HG03103 (cell line): ENCODE data around the gene SMIM7.
"Not testable (repeated sequence)": the region's sequence is repeated elsewhere in the genome, so short reads cannot be mapped to it uniquely, and the experiment has no call there.

ENCODE experiments used
- ATAC-seq: cut with Tn5 transposase; IDR thresholded peaks from one replicate; pipeline ENCODE4 v1.9.1; 2021; ENCODE audit warnings: low read depth; ENCODE audit not compliant: unreplicated experiment

Gene SMIM7

DNA sequence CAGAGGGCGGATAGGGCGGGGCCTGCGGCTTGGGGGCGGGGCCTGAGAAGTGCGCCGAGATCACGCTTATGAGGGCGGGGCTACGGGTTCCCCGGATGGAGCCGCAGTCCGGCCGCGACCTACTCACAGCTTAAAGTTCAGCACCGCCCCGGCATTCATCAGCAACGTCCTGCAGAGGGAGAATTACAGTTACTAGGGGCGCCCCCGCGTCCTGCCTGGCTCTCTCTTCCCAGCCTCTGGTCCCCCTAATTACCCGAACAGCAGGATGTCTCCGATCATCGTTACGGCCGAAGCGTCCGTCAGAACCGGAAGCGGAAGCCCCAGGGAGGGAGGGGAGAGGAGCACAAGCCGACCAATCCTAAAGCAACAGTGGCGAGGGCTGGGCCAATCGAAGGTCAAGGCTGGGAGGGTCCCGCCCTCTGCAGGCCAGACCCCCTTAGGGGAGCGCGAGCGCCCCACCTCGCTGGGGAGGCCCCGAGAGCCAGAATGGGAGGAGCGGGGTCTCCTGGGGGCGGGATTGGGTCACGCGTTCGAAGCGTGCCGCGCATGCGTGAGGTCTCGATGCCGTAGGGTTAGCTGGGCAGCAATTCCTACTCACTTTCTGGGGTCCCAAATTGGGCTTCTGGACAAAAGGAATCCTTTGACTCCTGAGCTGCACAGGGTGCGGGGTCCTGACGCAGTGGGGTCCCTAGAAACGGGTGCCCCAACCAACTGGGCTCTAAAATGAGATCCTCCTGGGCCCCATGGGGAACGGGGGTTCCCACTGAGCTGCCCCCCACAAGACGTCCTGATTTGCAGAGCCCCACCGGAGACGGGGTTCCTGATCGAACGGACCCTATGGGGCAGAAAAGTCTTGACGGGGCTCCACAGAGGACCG lies at the start of gene SMIM7:
Gene SMIM7, minus strand, starts transcription at position 313 of the 877 bp plus-strand sequence. Its CDS starts 34 bp downstream, at position 279.
- peak; percentile 87 for ATAC-seq

DNA sequence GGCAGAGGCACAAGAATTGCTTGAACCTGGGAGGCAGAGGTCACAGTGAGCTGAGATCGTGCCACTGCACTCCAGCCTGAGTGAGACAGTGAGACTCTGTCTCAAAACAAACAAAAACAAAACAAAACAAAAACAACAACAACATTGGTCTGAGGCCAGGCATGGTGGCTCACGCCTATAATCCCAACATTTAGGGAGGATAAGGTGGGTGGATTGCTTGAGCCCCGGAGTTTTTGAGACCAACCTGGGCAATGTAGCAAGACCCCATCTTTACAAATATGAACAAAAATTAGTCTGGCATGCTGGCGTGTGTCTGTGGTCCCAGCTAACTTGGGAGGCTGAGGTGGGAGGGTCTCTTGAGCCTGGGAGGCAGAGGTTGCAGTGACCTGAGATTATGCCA lies 43.7 kb upstream of the SMIM7 start:
- ATAC-seq = no peak

DNA sequence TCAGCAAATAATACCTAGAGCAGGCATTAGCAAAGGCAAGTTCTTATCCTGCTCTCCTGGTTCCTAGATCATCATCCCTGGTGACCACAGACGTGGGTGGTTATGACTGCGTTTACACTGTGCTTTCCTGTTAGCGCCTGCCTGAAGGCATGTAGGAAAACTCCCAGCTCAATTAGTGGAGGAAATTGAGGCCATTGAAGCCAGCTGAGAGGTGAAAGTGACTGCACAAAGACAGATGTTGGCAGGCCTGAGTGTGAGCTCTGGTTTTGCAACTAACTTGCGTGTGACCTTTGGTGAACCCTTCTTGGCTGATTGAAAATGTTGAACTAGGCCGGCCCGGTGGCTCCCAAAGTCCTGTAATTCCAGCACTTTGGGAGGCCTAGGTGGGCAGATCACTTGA lies 42.2 kb upstream of the SMIM7 start:
- no peak for ATAC-seq

DNA sequence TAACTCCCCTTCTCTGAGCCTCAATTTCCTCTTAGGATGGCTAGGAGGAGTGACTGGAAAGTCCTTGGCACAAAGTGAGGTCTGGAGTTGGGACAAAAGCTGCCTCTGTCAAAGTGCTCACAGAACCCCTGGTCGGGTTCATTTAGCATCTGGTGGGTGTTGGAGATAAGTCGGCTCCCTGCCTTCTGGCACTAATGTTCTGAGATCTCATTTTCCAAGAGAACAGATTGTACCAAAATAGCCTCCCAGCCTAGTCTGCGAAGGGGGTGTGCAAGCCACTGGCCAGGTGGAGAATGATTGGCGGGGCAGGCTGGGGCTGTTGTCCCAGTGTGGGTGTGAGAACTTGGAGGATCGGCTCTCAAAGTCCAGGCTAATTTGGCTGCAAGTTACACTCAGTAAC lies 39.0 kb upstream of the SMIM7 start:
- ATAC-seq = no peak

DNA sequence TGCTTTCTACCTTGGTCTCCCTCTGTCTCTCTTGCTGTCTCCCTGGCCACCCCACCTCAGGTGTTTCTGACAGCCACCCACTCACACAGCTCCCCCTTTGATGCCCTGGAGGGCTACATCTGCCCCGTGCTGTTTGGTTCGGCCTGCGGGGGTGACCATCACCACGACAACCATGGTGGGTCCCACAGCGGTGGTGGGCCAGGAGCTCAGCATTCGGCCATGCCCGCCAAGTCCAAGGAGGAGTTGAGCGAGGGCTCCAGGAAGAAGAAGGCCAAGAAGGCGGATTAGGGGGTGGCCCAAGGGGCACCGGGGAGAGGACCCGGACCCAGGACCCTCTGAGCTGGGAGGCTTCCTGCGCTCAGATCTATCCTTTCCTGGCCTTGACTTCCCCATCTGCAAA lies 28.1 kb upstream of the SMIM7 start:
- ATAC-seq = no peak

DNA sequence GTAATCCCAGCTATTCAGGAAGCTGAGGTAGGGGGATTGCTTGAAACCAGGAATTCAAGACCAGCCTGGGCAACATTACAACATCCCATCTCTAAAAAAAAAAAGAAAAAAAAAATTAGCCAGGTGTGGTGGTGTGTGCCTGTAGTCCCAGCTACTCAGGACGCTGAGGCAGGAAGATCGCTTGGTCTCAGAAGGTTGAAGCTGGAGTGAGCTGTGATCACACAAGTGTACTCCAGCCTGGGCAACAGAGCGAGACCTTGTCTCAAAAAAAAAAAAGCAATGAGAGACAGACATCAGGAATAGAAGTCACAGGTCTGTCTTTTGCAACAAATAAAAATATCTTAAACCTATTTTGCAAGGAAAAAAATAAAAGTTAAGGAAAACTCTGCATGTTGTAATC lies 24.3 kb upstream of the SMIM7 start:
- no peak for ATAC-seq

DNA sequence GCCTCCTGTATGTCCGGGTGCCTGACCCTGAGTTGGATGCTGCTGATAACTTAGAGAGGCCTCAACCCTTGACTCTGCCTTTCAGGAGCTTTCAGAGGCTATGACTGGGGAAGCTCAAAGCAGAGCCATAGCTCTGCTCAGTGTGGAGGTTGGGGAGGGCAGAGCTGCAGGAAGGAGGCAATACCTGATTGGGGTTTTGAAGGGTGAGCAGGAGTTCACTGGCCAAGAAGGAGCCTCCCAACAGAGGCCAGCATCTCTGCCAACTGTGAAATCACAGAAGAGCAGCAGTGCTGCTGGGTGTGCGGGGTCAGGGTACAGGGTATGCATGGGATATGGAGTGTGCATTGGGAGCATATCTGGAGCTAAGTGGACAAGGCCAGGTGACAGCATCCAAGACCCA lies 22.6 kb upstream of the SMIM7 start:
- no peak for ATAC-seq

DNA sequence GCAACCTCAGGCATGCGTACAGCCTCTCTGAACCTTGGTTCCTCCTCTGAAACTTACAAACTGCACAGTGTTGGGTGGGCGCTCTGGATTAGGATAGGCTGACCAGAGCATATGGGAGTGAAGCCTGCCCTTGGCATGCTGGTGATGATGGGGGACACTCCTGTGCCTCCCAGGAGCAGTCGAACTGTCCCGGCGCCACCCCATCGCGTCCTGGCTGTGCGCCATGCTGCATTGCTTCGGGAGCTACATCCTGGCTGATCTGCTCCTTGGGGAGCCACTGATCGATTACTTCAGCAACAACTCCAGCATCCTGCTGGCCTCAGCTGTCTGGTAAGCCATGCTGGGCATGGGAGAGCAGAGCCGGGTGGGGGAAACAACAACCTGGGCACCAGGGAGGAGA lies 19.9 kb upstream of the SMIM7 start:
- no peak for ATAC-seq

DNA sequence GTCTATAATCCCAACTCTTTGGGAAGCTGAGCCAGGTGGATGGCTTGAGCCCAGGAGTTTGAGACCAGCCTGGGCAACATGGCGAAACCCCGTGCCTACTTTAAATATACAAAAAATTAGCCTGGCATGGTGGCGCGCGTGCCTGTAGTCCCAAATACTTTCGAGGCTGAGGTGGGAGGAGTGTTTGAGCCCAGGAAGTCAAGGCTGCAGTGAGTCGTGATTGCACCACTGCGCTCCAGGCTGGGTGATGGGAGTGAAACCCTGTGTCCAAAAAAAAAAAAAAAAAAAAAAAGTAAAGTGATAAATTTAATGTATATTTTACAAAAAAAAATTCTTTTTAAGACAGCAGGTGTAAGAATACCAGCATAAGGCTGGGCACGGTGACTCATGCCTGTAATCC lies 18.6 kb upstream of the SMIM7 start:
- ATAC-seq = no peak

DNA sequence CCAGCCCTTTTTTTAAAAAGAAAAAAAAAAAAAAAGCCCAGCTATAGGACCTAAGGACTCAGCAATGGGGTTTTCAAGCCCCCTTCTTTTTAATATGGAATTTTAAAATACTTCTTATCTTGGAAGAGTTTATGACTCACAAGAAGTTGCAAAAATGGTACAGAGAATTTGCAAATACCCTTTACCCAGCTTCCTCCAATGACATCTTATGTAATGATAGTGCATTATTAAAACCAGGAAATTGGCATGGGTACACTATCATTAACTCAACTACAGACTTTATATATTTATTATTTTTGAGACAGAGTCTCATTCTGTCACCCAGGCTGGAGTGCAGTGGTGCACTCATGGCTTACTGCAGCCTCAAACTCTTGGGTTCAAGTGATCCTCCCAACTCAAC lies 17.1 kb upstream of the SMIM7 start:
- no peak for ATAC-seq

DNA sequence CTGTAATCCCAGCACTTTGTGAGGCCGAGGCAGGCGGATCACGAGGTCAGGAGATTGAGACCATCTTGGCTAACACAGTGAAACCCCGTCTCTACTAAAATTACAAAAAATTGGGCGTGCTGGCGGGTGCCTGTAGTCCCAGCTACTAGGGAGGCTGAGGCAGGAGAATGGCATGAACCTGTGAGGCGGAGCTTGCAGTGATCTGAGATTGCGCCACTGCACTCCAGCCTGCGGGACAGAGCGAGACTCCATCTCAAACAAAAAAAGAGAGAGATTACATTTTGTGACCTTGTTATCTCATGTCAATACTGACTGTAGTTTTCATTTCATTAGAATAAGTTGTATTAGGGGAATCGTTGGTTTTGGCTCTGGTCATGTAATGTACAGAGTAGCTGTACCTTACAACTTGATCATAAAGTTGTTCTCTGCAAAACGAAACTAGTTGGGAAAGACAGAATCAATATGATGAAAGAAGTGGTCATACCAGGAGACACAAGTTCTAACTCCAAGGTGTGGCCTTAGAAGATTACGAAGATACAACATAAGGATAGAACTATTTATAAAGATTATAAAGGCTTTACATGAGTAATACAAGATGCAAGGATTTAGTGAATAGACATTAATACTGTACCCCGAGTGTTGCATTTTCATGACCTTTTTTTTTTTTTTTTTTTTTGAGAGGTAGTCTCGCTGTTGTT lies 16.3 kb upstream of the SMIM7 start:
- ATAC-seq = no peak

DNA sequence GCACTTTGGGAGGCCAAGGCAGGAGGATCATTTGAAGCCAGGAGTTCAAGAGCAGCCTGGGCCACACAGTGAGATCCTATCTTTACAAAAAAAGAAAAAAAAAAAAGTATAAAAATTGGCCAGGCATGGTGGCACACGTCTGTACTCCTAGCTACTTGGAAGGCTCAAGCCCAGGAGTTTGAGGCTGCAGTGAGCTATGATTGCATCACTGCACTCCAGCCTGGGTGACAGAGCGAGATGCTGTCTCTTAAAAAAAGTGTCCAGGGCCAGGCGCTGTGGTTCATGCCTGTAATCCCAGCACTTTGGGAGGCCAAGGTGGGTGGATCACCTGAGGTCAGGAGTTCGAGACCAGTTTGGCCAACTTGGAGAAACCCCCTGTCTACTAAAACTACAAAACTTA lies 13.9 kb upstream of the SMIM7 start:
- not testable (repeated sequence) for ATAC-seq

DNA sequence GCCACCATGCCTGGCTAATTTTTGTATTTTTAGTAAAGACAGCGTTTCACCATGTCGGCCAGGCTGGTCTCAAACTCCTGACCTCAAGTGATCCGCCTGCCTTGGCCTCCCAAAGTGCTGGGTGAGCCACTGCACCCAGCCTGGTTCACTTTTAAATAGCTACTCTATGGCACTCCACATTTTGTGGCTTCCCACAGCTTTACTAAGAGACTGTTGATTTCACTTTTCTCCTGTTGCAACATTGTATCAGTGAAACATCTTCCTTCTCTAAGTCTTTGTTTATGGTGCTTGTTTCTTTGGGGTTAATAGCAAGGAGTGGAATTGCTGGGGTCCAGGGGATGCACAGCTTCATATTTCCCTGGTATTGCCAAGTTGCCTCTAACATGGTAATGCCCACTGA lies 13.3 kb upstream of the SMIM7 start:
- ATAC-seq = no peak

DNA sequence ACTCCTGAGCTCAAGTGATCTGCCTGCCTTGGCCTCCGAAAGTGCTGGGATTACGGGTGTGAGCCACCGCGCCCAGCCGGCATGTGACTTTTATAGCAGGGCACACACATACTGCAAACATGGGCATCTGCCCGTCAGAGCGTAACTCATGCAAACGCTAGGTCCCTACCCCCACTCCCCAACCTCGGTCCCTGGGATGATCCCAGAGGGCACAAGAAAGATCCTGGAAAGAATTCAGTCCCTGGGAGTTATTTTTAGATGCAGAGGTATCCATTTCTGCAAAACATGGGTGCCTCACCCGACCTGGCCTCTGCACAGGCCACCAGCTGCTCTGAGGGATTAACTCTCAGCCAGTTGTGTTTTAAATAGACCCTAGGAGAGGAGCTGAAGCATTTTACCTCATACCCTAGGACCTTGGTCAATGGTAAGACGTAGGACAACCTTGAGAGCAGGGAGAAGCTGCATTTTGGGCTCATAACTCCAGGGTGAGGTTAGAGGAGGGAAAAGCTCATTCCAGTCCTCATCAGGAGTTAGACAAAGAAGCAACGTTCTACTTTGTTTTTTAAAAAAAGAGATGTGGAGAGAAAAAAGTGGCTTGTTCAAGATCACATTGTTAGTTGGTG lies 11.8 kb upstream of the SMIM7 start:
- ATAC-seq = no peak

DNA sequence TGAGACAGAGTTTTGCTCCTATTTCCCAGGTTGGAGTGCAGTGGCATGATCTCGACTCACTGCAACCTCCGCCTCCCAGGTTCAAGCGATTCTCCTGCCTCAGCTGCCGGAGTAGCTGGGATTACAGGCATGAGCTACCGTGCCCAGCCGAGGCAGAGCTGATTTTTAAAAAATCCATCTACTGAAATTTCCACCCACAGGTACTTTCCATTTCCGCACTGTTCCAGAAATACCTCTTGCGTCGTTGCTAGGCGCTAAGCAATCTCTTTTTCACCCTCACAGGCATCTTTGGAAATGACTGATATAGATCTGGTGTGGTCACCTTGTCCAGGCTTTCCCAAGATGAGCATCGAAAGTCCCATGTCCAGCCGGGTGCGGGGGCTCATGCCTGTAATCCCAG lies 10.3 kb upstream of the SMIM7 start:
- ATAC-seq = no peak

DNA sequence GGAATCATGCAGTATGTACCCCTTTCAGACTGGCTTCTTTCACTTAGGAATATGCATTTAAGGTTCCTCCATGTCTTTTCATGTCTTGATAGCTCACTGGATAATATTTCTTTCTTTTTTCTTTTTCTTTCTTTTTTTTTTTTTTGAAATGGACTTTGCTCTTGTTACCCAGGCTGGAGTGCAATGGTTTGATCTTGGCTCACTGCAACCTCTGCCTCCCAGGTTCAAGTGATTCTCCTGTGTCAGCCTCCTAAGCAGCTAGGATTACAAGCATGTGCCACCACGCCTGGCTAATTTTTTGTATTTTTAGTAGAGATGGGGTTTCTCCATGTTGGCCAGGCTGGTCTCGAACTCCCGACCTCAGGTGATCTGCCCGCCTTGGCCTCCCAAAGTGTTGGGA lies 8.8 kb upstream of the SMIM7 start:
- not testable (repeated sequence) for ATAC-seq

DNA sequence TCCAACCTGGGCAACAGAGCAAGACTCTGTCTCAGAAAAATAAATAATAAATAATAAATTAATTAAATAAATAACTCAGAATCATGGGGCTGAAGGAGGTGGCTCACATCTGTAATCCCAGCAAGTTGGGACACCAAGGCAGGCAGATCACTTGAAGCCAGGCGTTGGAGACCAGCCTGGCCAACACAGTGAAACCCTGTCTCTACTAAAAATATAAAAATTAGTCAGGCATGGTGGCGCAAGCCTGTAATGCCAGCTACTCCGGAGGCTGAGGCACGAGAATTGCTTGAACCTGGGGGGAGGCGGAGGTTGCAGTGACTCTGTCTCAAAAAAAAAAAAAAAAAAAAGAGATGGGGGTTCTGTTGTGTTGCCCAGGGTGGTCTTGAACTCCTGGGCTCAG lies 8.2 kb upstream of the SMIM7 start:
- no peak for ATAC-seq

DNA sequence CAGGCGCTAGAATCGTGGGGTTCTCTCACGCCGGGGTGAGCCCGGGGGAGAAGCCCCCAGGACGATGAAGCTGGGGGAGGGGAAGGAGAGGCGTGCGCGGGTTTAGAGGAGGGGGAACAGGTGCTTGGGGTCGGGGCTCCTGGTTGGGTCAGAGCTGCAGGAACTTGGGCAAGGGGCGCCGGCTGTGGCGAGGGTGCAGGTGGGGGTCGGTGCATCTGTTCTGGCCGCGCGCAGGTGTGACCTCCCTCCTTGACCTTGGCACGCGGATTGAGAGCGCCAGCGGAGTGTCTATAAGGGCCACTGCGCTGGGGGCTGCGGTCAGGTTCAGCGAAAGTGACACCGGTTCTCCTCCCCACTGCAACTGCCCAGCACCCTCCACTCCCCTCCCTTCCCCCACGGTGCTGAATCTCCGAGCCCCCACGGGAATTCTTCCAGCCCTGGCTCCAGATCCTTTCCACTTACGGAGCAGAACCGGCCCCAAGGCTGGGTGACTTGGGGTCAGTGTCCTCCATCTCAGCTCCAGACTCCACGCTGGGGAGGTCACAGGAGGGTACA lies 1.6 kb upstream of the SMIM7 start:
- ATAC-seq = no peak

DNA sequence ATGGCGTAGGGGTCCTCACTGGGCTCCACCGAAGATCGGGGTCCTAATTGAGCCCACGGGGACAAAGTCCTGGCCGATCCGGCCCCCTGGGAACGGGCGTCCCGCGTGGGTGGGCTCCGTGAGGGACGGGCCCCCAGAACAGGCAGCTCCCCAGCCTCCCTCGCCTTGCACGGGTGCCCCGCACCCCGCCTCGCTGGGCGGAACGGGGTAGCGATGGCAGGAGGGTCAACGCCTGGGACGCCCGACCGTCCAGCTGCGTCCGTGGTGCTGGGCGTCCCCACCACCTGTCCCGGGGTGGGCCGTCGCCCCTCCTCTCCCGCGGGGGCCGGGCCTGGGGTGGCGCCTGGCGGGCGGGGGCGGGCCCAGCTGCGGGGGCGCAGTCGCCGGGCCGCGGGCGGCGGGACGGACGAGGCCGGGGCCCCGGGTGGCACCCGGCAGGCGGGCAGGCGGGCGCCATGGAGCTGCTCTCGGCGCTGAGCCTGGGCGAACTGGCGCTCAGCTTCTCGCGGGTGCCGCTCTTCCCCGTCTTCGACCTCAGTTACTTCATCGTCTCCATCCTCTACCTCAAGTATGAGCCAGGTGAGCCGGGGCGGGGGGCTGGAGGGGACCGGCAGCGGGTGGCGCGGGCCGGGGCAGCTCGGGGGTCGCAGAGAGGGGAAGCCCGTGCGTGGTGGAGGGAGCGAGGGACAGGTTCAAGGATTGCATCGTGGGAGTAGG lies 977 bp upstream of the SMIM7 start, which contains the start of gene TMEM38A:
Gene TMEM38A, plus strand, starts transcription at position 377 of the 717 bp plus-strand sequence. Its CDS starts 79 bp downstream, at position 456.
- ATAC-seq = no peak

DNA sequence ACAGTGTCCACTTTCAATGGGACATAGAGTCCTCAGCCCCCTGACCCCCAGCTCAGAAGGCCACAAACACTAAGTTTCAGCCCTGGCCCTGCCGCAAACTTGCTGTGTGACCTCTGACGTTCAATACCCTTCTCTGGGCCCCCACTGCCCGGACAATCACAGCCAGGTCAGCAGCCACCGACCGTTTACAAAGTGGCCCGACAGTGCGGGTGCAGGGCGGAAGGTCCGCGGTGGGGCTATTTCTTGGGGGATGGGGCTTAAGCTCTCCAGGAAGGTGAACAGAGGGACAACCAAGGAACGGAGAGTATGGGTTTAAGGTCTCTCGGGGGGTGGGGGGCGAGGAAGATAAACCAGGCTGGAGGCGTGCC lies 496 bp downstream of the SMIM7 start:
- no peak for ATAC-seq

DNA sequence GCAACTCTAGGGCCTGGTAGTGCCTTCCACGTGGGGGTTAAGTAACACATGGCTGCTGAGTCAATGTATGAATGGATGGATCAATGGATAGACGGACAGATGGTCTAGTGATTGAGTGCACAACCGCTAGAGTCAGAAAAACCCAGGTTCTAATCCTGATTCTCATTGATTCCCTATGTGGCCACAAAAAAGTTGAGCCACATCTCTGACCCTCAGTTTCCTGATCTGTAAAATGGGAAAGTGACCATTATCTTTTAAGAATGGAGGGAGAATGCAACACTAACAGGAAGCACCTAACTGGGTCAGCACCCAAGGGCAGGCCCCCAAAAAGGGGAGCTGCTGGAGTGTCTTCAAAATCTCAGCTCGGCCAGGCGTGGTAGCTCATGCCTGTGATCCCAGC lies 2.6 kb downstream of the SMIM7 start:
- no peak for ATAC-seq
